GM18520 (cell line): ENCODE measurements around the gene SLC22A5.
A peak's percentile ranks its signal among the peaks of the same experiment; 100 is the strongest.
"Not testable (repeated sequence)": the region's sequence is repeated elsewhere in the genome, so short reads cannot be mapped to it uniquely, and the experiment has no call there.

Experiments
- ATAC-seq: cut with Tn5 transposase; IDR thresholded peaks from one replicate; pipeline ENCODE4 v1.9.1; 2021; ENCODE audit not compliant: unreplicated experiment

Gene SLC22A5

DNA sequence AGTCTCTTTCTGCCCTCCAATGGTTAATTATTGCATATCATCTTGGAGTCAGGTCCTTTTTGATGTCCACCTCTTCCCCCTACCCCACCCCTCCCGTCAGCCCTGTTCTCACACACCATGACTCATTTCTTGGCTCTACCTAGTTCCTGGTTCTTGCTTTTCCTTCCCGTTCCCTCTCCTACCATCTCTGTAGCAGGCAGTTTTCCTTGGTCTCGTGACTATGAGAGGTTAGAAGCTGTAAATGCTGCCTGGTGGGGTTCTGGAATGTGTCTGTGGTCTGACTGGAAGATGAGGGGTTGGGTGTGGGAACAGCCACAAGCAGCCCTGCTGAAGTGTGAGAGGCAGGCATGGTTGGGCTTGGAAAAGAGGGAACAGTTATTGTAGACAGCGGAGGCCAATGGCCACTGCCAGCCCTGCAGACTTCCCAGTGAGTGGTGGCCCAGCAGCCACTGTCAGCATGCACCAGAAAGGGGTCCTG is 18.2 kb downstream of the SLC22A5 start:
- no peak for ATAC-seq

DNA sequence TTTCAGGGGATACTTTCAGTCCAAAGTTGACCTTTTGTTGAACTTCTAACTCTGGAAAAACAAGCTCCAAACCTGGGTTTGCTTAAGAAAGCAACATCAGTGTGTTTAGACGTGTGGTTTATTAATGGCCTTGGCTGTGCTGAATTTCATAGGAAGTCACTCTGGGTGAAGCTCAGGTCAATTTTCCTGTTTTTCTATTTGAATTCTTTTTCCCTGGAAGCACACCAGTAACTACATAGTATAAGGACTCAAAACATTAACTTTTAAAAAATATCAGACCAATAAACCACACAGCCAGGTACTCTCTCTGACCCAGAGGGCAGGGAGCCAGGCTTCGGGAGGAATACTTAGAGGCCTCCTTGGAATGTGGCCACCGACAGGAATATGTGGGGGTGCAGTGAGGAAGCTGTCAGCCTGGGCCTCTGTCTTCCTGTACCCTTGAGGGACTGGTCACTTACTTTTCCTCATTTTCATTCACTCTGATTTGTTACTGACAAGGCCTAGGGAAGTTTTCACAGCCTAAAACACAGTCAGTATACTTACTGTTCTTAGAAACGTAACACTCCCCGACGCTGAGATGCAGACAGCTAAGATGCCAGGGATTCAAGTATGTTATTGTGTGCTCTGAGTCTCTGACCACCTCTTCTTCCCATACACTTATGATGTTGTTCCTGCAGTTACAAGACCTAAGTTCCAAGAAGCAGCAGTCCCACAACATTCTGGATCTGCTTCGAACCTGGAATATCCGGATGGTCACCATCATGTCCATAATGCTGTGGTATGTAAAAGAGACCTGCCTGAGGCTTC is 18.9 kb downstream of the SLC22A5 start:
- ATAC-seq = no peak

DNA sequence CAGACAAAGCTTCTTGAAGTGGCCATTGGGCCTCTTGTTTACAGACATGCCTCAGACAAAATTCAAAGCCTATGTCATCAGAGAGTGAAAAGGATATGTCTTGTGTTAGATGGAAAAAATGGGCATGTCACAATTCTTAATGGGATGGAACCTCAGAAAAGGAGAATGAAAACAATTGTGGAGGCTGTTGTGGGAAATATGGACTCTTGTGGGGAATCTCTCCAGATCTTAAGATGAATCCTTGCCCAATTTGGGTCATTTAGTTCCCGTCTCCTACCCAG is 19.5 kb downstream of the SLC22A5 start:
- ATAC-seq = no peak

- no peak for ATAC-seq
Measured at GRCh38 chr5:132389585-132390286, 20.2 kb downstream of the SLC22A5 start.

- ATAC-seq = no peak
Measured at GRCh38 chr5:132391247-132391646, 21.7 kb downstream of the SLC22A5 start.

GRCh38 chr5:132391870-132392269 is 22.4 kb downstream of the SLC22A5 start:
- no peak for ATAC-seq

GRCh38 chr5:132392411-132392810 is 22.9 kb downstream of the SLC22A5 start:
- no peak for ATAC-seq

GRCh38 chr5:132392978-132393825 is 23.7 kb downstream of the SLC22A5 start:
- no peak for ATAC-seq

DNA sequence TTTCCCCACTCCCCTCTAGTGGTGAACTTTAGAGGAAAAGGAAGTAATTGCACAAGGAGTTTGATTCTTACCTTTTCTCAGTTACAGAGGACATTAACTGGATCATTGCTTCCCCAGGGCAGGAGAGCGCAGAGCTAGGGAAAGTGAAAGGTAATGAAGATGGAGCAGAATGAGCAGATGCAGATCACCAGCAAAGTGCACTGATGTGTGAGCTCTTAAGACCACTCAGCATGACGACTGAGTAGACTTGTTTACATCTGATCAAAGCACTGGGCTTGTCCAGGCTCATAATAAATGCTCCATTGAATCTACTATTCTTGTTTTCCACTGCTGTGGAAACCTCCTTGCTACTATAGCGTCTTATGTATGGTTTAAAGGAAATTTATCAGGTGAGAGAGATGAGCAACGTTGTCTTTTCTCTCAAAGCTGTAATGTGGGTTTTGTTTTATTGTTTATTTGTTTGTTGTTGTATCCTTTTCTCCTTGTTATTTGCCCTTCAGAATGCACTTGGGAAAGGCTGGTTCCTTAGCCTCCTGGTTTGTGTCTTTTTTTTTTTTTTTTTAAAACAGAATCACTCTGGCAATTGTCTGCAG is 25.3 kb downstream of the SLC22A5 start:
- ATAC-seq = no peak

DNA sequence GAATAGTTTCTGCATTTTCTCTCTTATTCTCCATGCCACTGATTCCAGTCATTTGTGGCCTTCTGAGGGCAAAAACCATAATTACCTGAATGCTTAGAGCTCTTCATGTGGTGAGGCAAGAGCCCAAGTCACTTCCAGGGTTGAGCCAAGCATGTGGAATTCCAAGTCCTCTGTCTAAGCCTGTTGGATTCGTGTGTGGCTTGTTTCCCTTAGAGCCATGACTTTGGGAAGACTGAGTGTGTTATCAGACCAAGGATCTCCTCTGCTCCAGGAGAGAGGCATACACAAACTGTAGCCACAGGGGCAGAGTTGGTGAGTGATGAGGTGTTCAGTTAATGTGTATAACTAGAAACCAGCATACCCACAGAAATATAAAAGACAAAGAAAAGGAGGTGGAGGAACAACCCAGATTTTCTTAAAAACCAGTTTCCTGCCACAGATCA is 27.1 kb downstream of the SLC22A5 start:
- no peak for ATAC-seq

GRCh38 chr5:132397224-132397623 is 27.7 kb downstream of the SLC22A5 start:
- no peak for ATAC-seq

DNA sequence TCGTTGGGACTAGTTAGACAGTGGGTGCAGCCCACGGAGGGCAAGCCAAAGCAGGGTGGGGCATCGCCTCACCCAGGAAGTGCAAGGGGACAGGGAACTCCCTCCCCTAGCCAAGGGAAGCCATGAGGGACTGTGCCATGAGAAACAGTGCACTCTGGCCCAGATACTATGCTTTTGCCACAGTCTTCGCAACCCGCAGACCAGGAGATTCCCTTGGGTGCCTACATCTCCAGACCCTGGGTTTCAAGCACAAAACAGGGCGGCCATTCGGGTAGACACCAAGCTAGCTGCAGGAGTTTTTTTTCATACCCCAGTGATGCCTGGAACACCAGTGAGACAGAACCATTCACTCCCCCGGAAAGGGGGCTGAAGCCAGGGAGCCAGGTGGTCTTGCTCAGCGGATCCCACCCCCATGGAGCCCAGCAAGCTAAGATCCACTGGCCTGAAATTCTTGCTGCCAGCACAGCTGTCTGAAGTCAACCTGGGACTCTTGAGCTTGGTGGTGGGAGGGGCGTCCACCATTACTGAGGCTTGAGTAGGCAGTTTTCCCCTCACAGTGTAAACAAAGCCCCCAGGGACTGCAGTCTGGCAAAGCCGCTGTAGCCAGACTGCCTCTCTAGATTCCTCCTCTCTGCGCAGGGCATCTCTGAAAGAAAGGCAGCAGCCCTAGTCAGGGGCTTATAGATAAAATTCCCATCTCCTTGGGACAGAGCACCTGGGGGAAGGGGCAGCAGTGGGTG is 28.6 kb downstream of the SLC22A5 start:
- not testable (repeated sequence) for ATAC-seq

GRCh38 chr5:132404041-132404440 is 34.5 kb downstream of the SLC22A5 start:
- ATAC-seq = not testable (repeated sequence)

DNA sequence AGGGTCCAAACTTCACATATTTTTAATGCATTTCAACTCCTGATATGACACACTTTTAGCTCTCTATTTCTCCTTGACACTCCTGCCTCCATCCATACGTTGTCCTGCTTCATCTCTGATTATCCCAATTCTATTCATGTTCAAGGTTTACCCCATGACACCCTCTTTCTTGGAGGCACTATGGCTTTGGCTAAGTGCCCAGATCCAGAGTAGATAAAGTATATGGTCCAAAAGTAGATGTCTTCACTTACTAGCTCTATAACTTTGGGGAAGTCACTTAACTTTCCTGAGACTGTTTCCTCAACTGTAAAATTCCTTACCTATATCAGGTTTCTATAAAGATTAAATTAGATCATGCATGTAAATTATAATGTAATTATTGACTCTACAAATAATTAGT is 36.1 kb downstream of the SLC22A5 start:
- ATAC-seq = no peak

DNA sequence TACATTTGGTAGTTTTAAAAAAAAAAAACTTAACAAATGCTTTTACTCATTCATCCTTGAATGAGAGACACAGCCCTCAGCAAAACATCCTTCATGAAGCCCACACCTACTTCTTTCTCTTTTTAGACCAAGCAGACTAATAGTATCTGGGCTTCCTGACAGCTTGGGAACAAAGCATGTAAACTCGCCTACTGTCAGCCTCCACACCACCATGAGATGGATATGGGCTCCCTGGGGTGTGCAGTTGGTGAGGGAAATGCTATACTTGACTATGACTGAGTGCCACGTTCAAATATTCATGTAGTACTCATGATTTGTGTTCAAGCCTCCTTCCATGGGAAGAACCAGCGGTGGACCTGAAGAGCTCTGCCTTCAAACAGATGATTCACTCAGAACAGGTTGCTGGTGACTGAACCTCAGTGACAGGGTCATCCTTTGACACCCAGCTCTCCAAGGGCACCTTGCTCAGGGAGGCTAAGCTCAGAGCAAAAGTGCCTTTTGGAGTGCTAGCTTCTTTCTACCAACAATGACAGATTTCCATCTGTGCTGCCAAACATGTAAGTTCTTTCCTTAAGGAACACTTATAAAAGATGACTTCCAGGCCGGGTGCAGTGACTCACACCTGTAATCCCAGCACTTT is 36.8 kb downstream of the SLC22A5 start:
- ATAC-seq = no peak

DNA sequence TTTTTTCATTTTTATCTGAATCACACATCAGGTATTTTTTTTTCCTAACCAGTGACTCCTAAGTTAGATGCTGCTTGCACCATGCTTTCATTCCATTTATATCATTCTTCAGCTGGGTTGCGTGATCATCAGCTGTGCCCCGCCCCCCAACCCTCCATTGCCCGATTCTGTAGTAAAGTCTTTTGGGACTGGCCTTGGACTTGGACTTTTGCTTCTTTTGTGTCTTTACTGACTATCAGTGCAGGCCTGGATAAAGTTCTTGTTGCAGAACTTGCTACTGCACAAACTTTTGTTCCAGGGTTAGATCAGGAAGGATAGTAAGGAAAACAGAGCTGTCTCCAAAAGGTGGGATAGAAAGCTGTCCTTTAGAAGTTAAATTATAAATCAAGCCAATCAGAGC is 38.5 kb downstream of the SLC22A5 start:
- ATAC-seq = no peak

GRCh38 chr5:132408456-132408855 is 38.9 kb downstream of the SLC22A5 start:
- no peak for ATAC-seq

GRCh38 chr5:132408965-132409364 is 39.5 kb downstream of the SLC22A5 start:
- no peak for ATAC-seq

DNA sequence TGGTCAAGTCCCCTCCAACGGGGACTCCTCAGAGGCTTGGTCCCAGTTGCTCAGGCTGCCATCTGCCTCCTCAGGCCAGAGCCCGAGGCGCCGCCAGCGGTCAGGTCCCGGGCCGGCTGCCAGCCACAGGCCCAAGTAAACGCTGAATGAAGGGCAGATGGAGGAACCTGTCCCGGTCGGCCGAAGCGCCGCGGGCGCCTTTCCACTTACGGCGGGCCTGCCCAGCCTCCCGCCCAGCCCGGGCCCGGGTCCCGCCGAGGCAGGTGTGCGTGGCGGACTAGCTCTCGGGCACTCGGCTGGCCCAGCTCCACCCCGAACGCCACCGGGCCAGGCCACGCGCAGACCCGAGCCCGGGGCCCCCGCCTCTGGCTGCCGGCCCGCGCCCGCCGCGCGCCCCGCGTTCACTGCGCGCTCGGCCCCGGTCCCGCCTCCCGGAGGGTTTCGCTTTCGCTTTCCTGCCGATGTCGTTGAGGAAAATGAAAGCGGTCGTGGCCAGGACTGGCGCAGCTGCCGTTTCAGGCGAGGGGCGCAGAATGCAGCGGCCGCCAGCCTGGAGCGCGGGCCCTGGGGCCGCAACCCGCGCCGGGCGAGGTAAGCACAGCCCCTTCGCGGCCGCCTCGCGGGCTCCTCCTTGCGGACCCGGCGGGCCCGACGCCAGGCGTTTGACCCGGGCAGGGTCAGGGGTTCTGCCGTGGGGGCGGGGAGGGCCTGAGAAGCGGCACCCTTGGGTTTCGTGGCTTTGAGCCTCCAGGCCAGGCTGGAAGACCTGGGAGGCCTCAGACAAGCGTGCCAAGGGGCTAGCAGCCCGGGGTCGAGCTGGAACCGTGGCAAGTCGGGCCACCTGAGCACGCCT is 41.2 kb downstream of the SLC22A5 start:
- ATAC-seq = peak; percentile 44
